ENCODE results near the gene DUSP19. TPM values are rescaled to one million over a fixed set of nuclear protein-coding genes. Genes with fewer than 3 reads are reported as not detected.

DUSP19 gene
- total and polyA plus RNA-seq, 8 donors: 1.0 to 3.8 (median 1.9) TPM

- Histone ChIP-seq H3K36me3 (no peaks in the 10 kb centered on the region), H3K9me3 (no peaks in the 10 kb centered on the region), H3K4me1 (peaks cover 0 to under 1% (median 0%) of the 10 kb centered on the region in 3 donors), H3K27ac (no peak overlapping the region), H3K4me3 (no peak overlapping the region), H3K27me3 (no peaks in the 10 kb centered on the region)
- FAIRE-seq (no peak), ATAC-seq (no peak), DNase-seq (no peak)
- intact Hi-C loops (cut with DNase I): no loop called here
- 39 to 46% methylated on average over 2 of the region's 2 CpGs for whole genome bisulfite sequencing, 2 donors
- no peak for TF ChIP-seq CTCF (IDR thresholded peaks at IDR 0.05)
Observed at GRCh38 chr2:183063083-183063482, 15.5 kb upstream of the DUSP19 start.

- TF ChIP-seq CTCF (IDR thresholded peaks at IDR 0.05): no peak
- Histone ChIP-seq H3K4me3 (no peak overlapping the region), H3K9me3 (no peaks in the 10 kb centered on the region), H3K27me3 (no peaks in the 10 kb centered on the region), H3K36me3 (no peaks in the 10 kb centered on the region), H3K27ac (no peak overlapping the region), H3K4me1 (no peaks in the 10 kb centered on the region)
- intact Hi-C loops (cut with DNase I): no loop called here
- 73 to 86% methylated on average over 3 of the region's 3 CpGs for WGBS, 2 donors
- DNase-seq: no peak
- no peak for FAIRE-seq
- ATAC-seq: no peak
Observed at GRCh38 chr2:183068561-183068960, 10.0 kb upstream of the DUSP19 start.

- Histone ChIP-seq H3K4me1 (no peaks in the 10 kb centered on the region), H3K4me3 (no peak overlapping the region), H3K27me3 (no peaks in the 10 kb centered on the region), H3K36me3 (no peaks in the 10 kb centered on the region), H3K27ac (no peak overlapping the region), H3K9me3 (no peaks in the 10 kb centered on the region)
- WGBS, 2 donors: 92 to 95% methylated on average over 2 of the region's 2 CpGs
- FAIRE-seq (no peak), DNase-seq (no peak), ATAC-seq (no peak)
- TF ChIP-seq CTCF (IDR thresholded peaks at IDR 0.05): no peak
- intact Hi-C loops (cut with DNase I): no loop called here
Observed at GRCh38 chr2:183069174-183069573, 9.4 kb upstream of the DUSP19 start.

GRCh38 chr2:183070942-183071844 lies 7.4 kb upstream of the DUSP19 start:
- Histone ChIP-seq H3K36me3 (no peaks in the 10 kb centered on the region), H3K4me1 (no peaks in the 10 kb centered on the region), H3K27ac (no peak overlapping the region), H3K27me3 (no peaks in the 10 kb centered on the region), H3K4me3 (no peak overlapping the region), H3K9me3 (no peaks in the 10 kb centered on the region)
- FAIRE-seq: no peak
- 59 to 70% methylated on average over 34 of the region's 34 CpGs for WGBS, 2 donors
- peak in 3 of 4 donors; percentile 57 to 84 (median 78) for ATAC-seq
- peak; percentile 40 to 78 (median 54) for DNase-seq
- intact Hi-C loops (cut with DNase I): no loop called here
- peak; percentile 11 to 31 (median 20) for TF ChIP-seq CTCF (IDR thresholded peaks at IDR 0.05)

GRCh38 chr2:183072177-183072576 lies 6.4 kb upstream of the DUSP19 start:
- peak in 1 of 6 donors; percentile 64 for DNase-seq
- no peak overlapping the region for H3K4me3 ChIP-seq
- FAIRE-seq: no peak
- H3K27me3 ChIP-seq: no peaks in the 10 kb centered on the region
- intact Hi-C loops (cut with DNase I): no loop called here
- H3K4me1 ChIP-seq: no peaks in the 10 kb centered on the region
- 79 to 86% methylated on average over 7 of the region's 7 CpGs for WGBS, 2 donors
- no peak for ATAC-seq
- no peaks in the 10 kb centered on the region for H3K9me3 ChIP-seq
- H3K36me3 ChIP-seq: no peaks in the 10 kb centered on the region
- no peak overlapping the region for H3K27ac ChIP-seq
- no peak for TF ChIP-seq CTCF (IDR thresholded peaks at IDR 0.05)

Data from pancreas (tissue), 10 donors.